Measurements from ENCODE around the gene AKAP8.

GRCh38 chr19:15422296-15423075 lies 42.9 kb upstream of the AKAP8 start:
- no peak for TF ChIP-seq POLR2AphosphoS5 (IDR thresholded peaks at IDR 0.05; ENCODE audit: low read depth, low read length)
- TF ChIP-seq TAF1 (IDR thresholded peaks at IDR 0.05; ENCODE audit: borderline replicate concordance, insufficient read depth, low read length) = no peak
- TF ChIP-seq, protein P1, sequence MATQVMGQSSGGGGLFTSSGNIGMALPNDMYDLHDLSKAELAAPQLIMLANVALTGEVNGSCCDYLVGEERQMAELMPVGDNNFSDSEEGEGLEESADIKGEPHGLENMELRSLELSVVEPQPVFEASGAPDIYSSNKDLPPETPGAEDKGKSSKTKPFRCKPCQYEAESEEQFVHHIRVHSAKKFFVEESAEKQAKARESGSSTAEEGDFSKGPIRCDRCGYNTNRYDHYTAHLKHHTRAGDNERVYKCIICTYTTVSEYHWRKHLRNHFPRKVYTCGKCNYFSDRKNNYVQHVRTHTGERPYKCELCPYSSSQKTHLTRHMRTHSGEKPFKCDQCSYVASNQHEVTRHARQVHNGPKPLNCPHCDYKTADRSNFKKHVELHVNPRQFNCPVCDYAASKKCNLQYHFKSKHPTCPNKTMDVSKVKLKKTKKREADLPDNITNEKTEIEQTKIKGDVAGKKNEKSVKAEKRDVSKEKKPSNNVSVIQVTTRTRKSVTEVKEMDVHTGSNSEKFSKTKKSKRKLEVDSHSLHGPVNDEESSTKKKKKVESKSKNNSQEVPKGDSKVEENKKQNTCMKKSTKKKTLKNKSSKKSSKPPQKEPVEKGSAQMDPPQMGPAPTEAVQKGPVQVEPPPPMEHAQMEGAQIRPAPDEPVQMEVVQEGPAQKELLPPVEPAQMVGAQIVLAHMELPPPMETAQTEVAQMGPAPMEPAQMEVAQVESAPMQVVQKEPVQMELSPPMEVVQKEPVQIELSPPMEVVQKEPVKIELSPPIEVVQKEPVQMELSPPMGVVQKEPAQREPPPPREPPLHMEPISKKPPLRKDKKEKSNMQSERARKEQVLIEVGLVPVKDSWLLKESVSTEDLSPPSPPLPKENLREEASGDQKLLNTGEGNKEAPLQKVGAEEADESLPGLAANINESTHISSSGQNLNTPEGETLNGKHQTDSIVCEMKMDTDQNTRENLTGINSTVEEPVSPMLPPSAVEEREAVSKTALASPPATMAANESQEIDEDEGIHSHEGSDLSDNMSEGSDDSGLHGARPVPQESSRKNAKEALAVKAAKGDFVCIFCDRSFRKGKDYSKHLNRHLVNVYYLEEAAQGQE (IDR thresholded peaks at IDR 0.05; ENCODE audit: insufficient read depth in 1 of 2, low read depth in 2 of 2, low read length in 2 of 2) = no peak
- no peak for TF ChIP-seq SIN3A (IDR thresholded peaks at IDR 0.05; ENCODE audit: borderline replicate concordance, insufficient read depth, low read length)
- no peak for TF ChIP-seq FOXP2 (optimal IDR thresholded peaks at IDR 0.05; ENCODE audit: borderline replicate concordance, extremely low read depth, extremely low read length, insufficient read depth)
